GM12892 (cell line): ENCODE results near the gene PRAC2.
"Not testable (repeated sequence)": the region's sequence is repeated elsewhere in the genome, so short reads cannot be mapped to it uniquely, and the experiment has no call there.

Experiments used
- DNase-seq: peaks from one replicate; pipeline ENCODE4 v3.0.0; 2011; ENCODE audit not compliant: insufficient read length
- FAIRE-seq: peaks from 2 replicates; lab custom pipeline; 2011; peaks lifted over from hg19 to GRCh38; lab: Jason Lieb, UNC
- POLR2A ChIP-seq: IDR thresholded peaks from 2 replicates; pipeline ENCODE4 v1.6.1; 2011; ENCODE audit warnings: low read depth, low read length, control low read depth
- POLR2AphosphoS5 ChIP-seq: IDR thresholded peaks from 2 replicates; pipeline ENCODE4 v1.6.1; 2011; ENCODE audit warnings: low read depth, low read length, control low read depth
- TAF1 ChIP-seq: IDR thresholded peaks from 2 replicates; pipeline ENCODE4 v1.6.1; 2011; ENCODE audit warnings: low read depth, mild to moderate bottlenecking, control low read depth, low read length, borderline replicate concordance

The PRAC2 gene

DNA sequence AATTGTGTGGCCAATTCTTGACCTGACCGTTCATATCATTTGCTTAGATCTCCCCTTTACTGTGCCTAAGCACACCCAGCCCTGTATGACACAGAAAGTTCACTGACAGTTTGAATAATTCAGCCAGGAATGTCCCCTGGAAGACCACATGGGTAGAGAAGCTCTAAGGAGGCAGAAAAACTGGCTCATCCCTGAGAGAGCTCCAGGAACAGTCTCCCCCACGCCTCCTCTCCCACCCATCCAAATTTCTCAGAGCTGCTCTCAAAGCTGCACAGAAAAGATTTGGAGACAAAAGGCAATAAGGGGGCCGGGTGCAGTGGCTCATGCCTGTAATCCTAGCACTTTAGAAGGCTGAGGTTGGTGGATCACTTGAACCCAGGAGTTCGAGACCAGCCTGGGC is 11.9 kb upstream of the PRAC2 start:
- DNase-seq: no peak
- no peak for FAIRE-seq
- TF ChIP-seq POLR2AphosphoS5 (no peak), POLR2A (no peak), TAF1 (no peak)

DNA sequence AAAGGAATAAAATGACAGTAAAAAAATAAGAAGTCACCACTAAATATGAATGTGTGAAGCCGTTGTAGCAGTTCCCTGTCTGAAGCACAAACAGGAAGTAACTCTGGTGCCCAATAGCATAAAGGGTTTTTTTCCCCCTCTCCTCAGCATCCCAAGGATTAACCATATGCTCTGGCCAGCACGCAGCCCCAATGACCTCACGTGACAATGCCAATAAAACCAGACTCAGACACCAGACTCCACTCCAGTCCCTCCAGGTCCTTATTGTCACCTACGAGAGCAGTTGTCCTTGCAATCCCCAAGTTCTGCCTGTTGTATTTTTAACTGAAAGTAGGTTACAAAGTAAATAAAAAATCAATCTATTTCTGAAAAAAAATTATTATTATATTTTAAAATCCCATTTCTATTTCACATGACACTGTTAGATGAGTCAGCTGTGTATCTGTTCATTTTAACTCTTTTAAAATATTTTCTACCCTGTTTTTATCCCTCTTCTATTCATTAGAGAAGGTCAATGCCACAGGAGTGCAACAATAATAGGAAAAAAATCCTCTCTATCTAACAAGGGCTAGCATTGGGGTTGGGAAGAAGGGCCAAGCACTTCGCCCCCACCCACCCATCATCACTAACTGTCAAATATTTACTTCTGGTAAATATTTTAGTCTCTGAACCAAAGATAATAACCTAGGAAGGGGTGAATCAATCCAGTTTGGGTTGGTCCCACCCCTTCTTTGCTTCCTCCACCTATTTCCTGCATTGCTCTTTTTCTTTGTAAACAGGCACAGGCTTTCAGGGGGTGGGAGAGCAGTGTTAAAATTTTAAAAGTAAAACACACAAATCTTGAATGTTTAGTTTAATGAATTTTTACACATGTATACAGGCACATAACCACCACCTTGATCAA is 7.2 kb upstream of the PRAC2 start:
- no peak for TF ChIP-seq TAF1
- TF ChIP-seq POLR2A: no peak
- TF ChIP-seq POLR2AphosphoS5: no peak
- no peak for FAIRE-seq

DNA sequence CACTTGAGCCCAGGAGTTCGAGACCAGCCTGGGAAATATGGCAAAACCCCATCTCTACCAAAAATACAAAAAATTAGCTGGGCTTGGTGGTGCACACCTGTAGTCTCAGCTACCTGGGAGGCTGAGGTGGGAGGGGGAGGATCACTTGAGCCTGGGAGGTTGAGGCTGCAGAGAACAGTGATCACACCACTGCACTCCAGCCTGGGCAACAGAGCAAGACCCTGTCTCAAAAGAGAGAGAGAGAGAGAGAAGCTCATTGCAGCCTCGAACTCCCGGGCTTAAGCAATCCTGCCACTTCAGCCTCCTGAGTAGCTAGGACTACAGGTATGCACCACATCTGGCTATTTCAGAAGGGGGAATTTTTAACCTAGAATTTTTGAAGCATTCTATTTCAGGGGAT is 6.4 kb upstream of the PRAC2 start:
- FAIRE-seq, DNase-seq: not testable (repeated sequence)

More for the DNA sequence above, 7.2 kb upstream of the PRAC2 start:
- no peak for DNase-seq

DNA sequence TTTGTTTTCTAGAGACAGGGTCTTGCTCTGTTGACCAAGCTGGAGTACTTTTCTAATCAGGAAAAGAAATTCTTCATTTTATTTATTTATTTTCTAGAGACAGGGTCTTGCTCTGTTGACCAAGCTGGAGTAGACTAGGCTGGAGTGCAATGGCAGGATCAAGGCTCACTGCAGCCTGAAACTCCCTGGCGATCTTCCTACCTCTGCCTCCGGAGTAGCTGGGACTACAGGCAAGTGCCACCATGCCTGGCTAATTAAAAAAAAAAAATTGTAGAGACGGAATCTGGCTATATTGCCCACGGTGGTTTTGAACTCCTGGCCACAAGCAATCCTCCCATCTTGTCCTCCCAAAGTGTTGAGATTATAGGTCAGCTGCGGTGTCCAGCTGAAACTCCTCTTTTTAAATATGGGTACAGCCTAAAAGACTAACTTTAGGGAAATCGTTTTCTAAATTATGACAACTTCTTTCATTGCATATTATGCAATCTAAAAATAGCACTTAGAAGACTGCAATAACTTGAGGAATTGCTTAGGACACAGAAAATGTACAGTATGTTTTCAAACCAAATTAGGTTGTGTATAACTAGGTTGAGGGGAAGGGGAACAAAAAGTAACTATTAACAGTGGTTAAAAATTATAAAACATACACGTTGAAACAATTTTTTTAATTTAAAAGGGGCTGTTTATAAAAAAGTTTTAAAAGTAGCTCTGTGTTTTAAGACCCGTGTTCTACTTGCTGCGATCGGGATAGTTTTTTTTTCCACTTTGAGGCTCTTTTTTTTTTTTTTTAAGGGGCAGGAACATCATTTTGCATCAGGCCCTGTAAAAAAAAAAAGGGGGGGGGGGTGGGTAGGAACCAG is 5.4 kb upstream of the PRAC2 start:
- DNase-seq (no peak), FAIRE-seq (no peak)
- TF ChIP-seq POLR2A (no peak), POLR2AphosphoS5 (no peak), TAF1 (no peak)

DNA sequence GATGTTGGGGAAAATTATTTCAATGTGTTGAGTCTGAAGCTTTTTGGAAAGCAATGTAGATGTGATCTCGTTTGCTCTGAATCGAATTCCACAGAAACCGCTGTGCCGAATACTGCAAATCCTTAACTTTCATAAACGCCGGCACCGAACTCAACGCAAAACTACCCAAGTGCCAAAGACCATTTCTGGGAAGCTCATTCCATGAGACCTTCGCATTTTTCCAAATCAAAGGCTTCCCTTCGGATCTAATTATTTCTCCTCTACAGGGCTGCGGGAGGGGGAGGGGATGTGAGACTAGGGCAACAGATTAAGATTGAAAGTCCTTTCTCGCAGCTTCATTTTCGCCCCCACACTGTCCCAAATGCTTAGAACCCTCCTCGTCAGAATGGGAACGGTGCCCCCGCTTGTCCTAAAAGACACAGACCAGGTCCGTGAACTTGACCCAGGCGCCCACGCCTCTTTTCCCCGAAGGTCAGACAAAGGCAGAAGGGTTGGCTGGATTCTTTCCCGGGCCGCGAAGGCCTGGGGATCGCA is 4.7 kb upstream of the PRAC2 start:
- no peak for DNase-seq
- FAIRE-seq: no peak
- TF ChIP-seq TAF1 (no peak), POLR2A (no peak), POLR2AphosphoS5 (no peak)

DNA sequence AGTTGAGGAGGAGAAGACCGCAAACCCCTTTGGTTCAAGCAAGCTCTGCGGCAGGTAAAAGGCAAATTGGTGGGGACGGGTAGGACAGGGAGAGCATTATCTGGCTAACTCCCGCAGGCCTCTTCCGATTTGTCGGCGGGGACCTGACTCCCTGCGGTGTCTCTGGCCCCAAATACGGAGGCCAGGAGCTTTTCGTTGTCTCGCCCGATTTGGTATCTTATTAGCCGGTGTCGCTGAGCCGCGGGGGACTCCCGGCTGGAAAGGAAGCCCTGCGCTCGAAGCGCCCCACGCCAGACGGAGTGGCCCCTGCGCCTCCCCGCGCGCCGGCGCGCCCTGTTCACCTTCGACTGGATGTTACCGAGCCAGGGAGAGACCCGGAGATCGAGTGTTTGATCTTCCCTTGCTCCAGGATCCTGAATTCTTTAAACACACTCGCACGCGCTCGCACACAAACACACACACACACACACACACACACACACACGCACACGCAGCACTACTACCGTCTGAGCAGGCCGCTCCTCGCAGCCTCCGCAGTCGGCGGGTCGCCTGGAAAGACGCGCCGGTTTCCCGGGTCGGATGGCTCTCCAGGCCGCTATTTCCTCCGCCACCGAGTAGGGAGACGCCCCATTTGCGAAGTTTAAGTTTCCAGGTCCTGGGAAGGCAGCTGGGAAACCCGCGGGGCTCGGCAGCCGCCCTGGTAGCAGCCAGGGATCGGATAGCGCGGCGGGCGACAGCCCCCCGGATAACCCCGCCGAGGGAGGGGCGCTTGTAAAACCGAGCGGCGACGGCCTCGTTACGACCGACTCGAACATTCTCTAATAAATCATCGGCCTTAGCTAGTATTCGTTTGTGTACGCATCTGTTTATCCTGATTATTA is 4.0 kb upstream of the PRAC2 start:
- no peak for TF ChIP-seq POLR2A
- TF ChIP-seq TAF1: no peak
- no peak for TF ChIP-seq POLR2AphosphoS5
- FAIRE-seq (no peak), DNase-seq (no peak)

DNA sequence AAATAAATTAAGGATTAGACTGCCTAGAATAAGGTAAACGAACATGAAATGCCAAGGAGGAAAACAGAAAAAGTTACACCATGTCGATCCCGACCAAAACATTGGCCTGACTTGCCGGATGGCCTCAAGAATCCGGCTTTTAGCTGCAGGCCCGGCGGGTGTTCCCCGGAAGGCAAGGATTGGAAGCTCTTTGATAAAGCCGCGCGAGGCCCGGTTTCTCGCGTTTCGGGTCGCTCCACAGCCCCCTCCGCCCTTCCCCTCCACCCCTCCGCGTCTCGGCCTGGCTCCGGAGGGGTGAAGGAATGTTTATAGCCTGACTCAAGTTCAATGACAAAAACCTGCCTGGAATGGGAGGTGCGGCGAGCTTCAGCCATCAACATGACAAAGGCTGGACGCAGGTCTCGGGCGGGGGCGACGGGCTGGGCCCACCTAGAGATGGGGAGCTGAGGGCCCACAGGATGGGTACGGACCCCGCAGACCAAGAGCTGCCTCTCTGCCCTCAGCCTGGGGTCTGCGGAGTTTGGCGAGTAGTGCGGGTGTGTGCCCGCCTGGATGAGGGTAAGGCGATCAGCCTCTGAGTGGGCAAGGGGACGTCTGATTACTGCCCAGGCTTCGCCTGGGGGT is 3.2 kb upstream of the PRAC2 start:
- FAIRE-seq: no peak
- TF ChIP-seq POLR2AphosphoS5 (no peak), POLR2A (no peak), TAF1 (no peak)
- DNase-seq: no peak

DNA sequence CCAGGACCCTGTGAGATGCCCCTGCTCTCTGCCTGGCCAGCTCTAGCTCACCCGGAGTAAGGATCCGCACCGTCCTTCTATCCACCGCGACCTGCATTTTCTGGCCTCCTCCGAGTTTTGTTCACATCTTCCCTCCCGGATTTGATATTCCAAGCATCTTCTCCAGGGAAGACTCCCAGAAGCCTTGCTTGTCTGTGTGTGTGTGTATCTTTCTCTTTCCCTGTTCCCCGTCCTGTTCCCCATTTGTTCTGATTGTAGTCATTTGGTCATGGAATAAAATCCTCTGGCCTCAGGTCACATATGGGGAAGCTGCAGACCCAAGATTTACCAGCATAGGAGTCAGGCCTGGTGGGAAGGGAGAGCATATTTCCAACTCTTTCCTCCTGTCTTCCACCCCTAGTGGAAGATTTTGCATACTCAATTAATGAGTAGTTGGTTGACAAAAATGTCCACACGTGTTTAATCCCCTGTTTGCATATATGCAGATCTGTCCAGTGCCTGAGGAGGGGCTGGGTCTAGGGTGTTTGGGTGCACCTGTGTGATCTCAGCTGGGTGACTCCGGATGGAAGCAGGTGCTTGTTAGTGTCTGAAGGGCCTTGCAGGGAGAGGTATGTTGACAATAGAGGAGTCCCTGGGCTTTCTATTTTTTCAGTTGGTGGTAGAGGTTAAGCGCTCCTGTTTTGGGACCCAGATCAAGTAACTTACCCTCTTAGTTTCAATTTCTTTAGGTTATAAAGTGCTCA is 2.5 kb upstream of the PRAC2 start:
- FAIRE-seq (no peak), DNase-seq (no peak)
- no peak for TF ChIP-seq TAF1
- no peak for TF ChIP-seq POLR2A
- no peak for TF ChIP-seq POLR2AphosphoS5

DNA sequence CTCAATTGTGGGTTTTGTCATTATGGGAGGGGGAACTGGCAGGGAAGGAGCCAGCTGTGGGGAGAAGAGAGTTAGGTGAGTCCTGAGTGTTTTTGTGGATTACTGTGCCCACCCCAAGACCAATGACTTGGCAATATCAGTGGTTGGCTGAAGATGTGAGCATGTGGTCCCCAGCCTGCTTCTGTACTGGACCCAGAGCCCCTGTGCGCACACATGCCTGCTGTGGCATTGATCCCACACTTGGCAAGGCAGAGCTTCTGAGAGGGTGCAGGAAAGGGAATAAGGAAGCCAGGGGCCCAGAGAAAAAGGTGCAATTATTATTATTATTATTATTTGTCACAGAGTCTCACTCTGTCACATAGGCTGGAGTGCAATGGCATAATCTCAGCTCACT is 2.0 kb upstream of the PRAC2 start:
- TF ChIP-seq POLR2A (no peak), POLR2AphosphoS5 (no peak), TAF1 (no peak)
- FAIRE-seq (no peak), DNase-seq (no peak)

DNA sequence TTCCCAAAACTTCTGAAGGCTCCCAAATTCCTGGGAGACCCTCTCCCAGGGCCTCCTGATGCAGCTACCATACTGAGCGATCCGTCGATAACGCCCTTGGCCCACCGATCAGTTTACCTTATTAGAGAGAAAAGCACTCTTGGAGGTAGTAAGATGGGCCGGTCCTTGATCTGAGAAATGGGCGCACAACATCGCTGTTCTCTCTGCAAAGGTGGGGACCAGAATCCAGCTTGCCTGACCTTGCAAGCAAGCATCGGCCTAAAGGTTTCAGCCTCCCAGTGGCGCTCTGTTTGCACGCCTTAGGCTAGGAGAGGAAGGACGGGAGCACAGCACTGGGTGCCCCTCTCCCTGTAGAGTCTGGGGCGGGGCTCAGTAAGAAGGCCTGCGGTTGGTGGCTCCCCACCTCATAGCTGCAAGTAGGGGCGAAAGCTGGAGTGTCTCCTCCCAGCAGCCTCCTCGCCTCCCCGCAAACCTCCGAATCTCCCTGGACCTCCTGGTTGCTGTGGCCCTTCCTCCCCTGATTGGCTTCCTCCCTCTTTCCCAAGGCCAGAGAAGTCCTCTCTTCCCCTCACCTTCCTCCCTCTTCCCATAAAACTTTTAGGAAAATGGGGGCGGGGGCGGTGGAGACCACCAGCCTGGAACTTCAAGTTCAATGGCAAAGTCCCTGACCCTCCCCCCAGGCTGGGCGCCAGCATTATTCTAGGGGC is 631 bp upstream of the PRAC2 start, which contains the start of gene PRAC1:
Gene PRAC1, minus strand, starts transcription at position 318 of the 707 bp plus-strand sequence. Its CDS starts 126 bp downstream, at position 192.
- TF ChIP-seq TAF1 (no peak), POLR2AphosphoS5 (no peak), POLR2A (no peak)
- DNase-seq (no peak), FAIRE-seq (no peak)
